ENCODE measurements around the gene DACH1. TPM values are rescaled to one million over a fixed set of nuclear protein-coding genes. Genes with fewer than 3 reads are reported as not detected.

DACH1 gene
- total RNA-seq, 2 experiments from 2014 or later: 0.71 to 0.89 TPM

DNA sequence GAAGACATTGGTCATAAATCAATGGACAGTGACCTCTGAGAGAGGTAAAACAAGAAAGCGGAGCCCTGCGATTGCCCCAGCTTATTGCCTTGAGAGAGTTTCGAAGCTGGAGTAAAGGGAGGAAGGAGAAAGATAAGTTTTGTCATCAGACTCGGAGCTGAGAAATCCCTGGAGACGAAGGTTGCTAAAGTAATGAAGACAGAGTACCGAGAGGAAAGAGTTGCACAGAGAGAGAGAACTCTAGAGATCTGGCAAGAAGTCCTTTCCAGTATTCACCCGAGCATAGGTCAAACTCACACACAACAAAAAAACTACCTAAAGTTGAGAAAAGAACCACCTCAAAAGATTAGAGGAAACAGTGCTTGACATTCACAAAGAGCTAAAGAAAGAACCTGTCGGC lies 472.0 kb downstream of the DACH1 start:
- no peak overlapping the region for H3K27ac Mint-ChIP-seq
- intact Hi-C loops (cut with DNase I, micrococcal nuclease): no loop called here
- ATAC-seq (ENCODE audit: poor library complexity) (no peak), DNase-seq (no peak)
- Histone ChIP-seq H3K4me3 (ENCODE audit: low read length) (no peak overlapping the region), H3K27me3 (ENCODE audit: control insufficient read depth in 1 of 2, insufficient read depth in 2 of 2, low read length in 2 of 2) (no peaks in the 10 kb centered on the region), H3K36me3 (ENCODE audit: insufficient read depth, low read length) (no peaks in the 10 kb centered on the region), H3K27ac (ENCODE audit: low read depth in 1 of 2, low read length in 2 of 2) (no peak overlapping the region), H3K9me3 (ENCODE audit: control insufficient read depth in 1 of 2, insufficient read depth in 1 of 2, low read length in 2 of 2) (peaks cover 0 to 5% of the 10 kb centered on the region in 2 experiments), H3K4me1 (ENCODE audit: insufficient read depth, low read length) (no peaks in the 10 kb centered on the region)
- no peaks in the 10 kb centered on the region for H3K36me3 Mint-ChIP-seq (ENCODE audit: low read depth)
- no peak for TF ChIP-seq CTCF (IDR thresholded peaks at IDR 0.05)
- no peaks in the 10 kb centered on the region for H3K4me1 Mint-ChIP-seq (ENCODE audit: low read depth)
- ChIA-PET CTCF (no interaction called here), POLR2A (no interaction called here)
- H3K4me3 Mint-ChIP-seq: no peak overlapping the region
- no peaks in the 10 kb centered on the region for H3K27me3 Mint-ChIP-seq
- H3K9me3 Mint-ChIP-seq: peaks cover 2% of the 10 kb centered on the region

- no peak for TF ChIP-seq CTCF (IDR thresholded peaks at IDR 0.05)
- no peaks in the 10 kb centered on the region for H3K36me3 Mint-ChIP-seq (ENCODE audit: low read depth)
- peaks cover 2% of the 10 kb centered on the region for H3K9me3 Mint-ChIP-seq
- DNase-seq (no peak), ATAC-seq (ENCODE audit: poor library complexity) (no peak)
- no peaks in the 10 kb centered on the region for H3K4me1 Mint-ChIP-seq (ENCODE audit: low read depth)
- Histone ChIP-seq H3K36me3 (ENCODE audit: insufficient read depth, low read length) (no peaks in the 10 kb centered on the region), H3K4me1 (ENCODE audit: insufficient read depth, low read length) (no peaks in the 10 kb centered on the region), H3K4me3 (ENCODE audit: low read length) (no peak overlapping the region), H3K27ac (ENCODE audit: low read depth in 1 of 2, low read length in 2 of 2) (no peak overlapping the region), H3K9me3 (ENCODE audit: control insufficient read depth in 1 of 2, insufficient read depth in 1 of 2, low read length in 2 of 2) (peaks cover 0 to 8% of the 10 kb centered on the region in 2 experiments), H3K27me3 (ENCODE audit: control insufficient read depth in 1 of 2, insufficient read depth in 2 of 2, low read length in 2 of 2) (no peaks in the 10 kb centered on the region)
- ChIA-PET POLR2A (no interaction called here), CTCF (no interaction called here)
- H3K27ac Mint-ChIP-seq: no peak overlapping the region
- no peaks in the 10 kb centered on the region for H3K27me3 Mint-ChIP-seq
- no peak overlapping the region for H3K4me3 Mint-ChIP-seq
- intact Hi-C loops (cut with DNase I, micrococcal nuclease): no loop called here
Observed at GRCh38 chr13:71394176-71394575, 472.8 kb downstream of the DACH1 start.

Measured in CD4-positive, alpha-beta T cell (primary cell).